Coronary artery (tissue), 2 donors: Measurements from ENCODE around the gene ATAD1.
"Not testable (repeated sequence)": the region's sequence is repeated elsewhere in the genome, so short reads cannot be mapped to it uniquely, and the experiment has no call there.

Experiments used
- DNase-seq: peaks from one replicate; pipeline ENCODE4 v3.0.0-alpha.2; 2017; ENCODE audit warnings: low spot score
- H3K27ac ChIP-seq, 2 donors: fragments of 200-600 bp; sonication (generic); one replicate each; pipeline ENCODE4 v1.5.1; 2016 to 2019
- H3K4me3 ChIP-seq: fragments of 200-600 bp; sonication (generic); 2 replicates; pipeline ENCODE4 v1.5.1; 2016; ENCODE audit warnings: mild to moderate bottlenecking, moderate library complexity
- CTCF ChIP-seq: fragments of 200-600 bp; sonication (generic); IDR thresholded peaks from one replicate; pipeline ENCODE4 v1.5.1; 2019; ENCODE audit warnings: antibody characterized with exemption

ATAD1 gene

GRCh38 chr10:87752566-87752965 lies 65.5 kb downstream of the ATAD1 start:
- Histone ChIP-seq H3K4me3 (no peak overlapping the region), H3K27ac (no peak overlapping the region)
- TF ChIP-seq CTCF: no peak
- DNase-seq: no peak

GRCh38 chr10:87751274-87751673 lies 66.8 kb downstream of the ATAD1 start:
- no peak for DNase-seq

GRCh38 chr10:87750817-87751216 lies 67.2 kb downstream of the ATAD1 start:
- no peak for TF ChIP-seq CTCF
- no peak for DNase-seq
- no peak overlapping the region for H3K4me3 ChIP-seq
- no peak overlapping the region for H3K27ac ChIP-seq

More at GRCh38 chr10:87751274-87751673, 66.8 kb downstream of the ATAD1 start:
- TF ChIP-seq CTCF: no peak
- Histone ChIP-seq H3K27ac (no peak overlapping the region), H3K4me3 (no peak overlapping the region)

GRCh38 chr10:87750001-87750671 lies 67.9 kb downstream of the ATAD1 start:
- no peak for DNase-seq
- Histone ChIP-seq H3K27ac (no peak overlapping the region), H3K4me3 (no peak overlapping the region)
- TF ChIP-seq CTCF: no peak

GRCh38 chr10:87748244-87748643 lies 69.8 kb downstream of the ATAD1 start:
- not testable (repeated sequence) for DNase-seq, H3K27ac ChIP-seq, H3K4me3 ChIP-seq

GRCh38 chr10:87746911-87747310 lies 71.1 kb downstream of the ATAD1 start:
- DNase-seq: no peak
- no peak for TF ChIP-seq CTCF
- no peak overlapping the region for H3K27ac ChIP-seq
- no peak overlapping the region for H3K4me3 ChIP-seq

GRCh38 chr10:87744606-87745005 lies 73.4 kb downstream of the ATAD1 start:
- DNase-seq: no peak
- Histone ChIP-seq H3K27ac (no peak overlapping the region), H3K4me3 (no peak overlapping the region)
- TF ChIP-seq CTCF: no peak

GRCh38 chr10:87742992-87743610 lies 74.9 kb downstream of the ATAD1 start:
- H3K27ac ChIP-seq, H3K4me3 ChIP-seq, DNase-seq: not testable (repeated sequence)
